RKO (cell line): Measurements from ENCODE around the gene NOL6.
A peak's percentile ranks its signal among the peaks of the same experiment; 100 is the strongest.
"Not testable (repeated sequence)": the region's sequence is repeated elsewhere in the genome, so short reads cannot be mapped to it uniquely, and the experiment has no call there.

ENCODE experiments used
- DNase-seq: peaks from one replicate; pipeline ENCODE4 v3.0.0-alpha.2; 2016; ENCODE audit warnings: low spot score

The NOL6 gene, protein sequence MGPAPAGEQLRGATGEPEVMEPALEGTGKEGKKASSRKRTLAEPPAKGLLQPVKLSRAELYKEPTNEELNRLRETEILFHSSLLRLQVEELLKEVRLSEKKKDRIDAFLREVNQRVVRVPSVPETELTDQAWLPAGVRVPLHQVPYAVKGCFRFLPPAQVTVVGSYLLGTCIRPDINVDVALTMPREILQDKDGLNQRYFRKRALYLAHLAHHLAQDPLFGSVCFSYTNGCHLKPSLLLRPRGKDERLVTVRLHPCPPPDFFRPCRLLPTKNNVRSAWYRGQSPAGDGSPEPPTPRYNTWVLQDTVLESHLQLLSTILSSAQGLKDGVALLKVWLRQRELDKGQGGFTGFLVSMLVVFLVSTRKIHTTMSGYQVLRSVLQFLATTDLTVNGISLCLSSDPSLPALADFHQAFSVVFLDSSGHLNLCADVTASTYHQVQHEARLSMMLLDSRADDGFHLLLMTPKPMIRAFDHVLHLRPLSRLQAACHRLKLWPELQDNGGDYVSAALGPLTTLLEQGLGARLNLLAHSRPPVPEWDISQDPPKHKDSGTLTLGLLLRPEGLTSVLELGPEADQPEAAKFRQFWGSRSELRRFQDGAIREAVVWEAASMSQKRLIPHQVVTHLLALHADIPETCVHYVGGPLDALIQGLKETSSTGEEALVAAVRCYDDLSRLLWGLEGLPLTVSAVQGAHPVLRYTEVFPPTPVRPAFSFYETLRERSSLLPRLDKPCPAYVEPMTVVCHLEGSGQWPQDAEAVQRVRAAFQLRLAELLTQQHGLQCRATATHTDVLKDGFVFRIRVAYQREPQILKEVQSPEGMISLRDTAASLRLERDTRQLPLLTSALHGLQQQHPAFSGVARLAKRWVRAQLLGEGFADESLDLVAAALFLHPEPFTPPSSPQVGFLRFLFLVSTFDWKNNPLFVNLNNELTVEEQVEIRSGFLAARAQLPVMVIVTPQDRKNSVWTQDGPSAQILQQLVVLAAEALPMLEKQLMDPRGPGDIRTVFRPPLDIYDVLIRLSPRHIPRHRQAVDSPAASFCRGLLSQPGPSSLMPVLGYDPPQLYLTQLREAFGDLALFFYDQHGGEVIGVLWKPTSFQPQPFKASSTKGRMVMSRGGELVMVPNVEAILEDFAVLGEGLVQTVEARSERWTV

DNA sequence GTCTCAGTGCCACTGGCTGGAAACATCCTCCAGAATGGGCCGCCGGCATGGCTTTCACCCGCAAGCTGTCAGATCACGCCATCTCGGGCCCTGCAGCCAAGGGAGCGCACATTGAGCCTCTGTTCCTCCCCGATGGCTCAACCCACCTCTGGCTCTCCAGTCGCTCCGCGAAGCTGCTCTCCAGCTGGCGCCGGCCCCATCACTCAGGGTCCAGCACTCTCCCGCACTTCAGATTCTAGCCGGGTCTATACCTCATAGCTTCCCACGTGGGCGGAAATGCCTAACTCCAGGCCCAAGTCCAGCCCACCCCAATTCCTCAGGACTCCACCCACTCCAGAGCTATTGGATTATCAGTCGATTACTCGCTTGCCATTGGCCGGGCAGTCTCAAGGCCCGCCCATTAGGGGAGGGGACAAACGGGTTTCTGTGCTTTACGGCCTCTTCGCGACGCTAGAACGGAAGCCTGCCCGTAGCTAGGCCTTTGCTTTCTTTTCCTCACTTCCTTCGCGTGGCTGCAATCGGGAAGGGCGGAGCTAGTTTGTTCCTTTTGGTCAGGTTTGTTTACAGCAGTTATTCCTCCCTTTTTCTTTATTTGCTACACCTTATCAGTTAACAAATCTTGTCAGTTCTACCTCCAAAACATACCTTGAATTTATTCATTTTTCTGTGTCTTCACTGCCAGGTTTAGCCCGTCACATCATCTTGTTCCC, at the start of gene NOL6:
TSS of gene NOL6 (minus strand) at position 282 of the 710 bp plus-strand sequence. CDS start at position 200, 82 bp downstream.
- peak; percentile 99 for DNase-seq

DNA sequence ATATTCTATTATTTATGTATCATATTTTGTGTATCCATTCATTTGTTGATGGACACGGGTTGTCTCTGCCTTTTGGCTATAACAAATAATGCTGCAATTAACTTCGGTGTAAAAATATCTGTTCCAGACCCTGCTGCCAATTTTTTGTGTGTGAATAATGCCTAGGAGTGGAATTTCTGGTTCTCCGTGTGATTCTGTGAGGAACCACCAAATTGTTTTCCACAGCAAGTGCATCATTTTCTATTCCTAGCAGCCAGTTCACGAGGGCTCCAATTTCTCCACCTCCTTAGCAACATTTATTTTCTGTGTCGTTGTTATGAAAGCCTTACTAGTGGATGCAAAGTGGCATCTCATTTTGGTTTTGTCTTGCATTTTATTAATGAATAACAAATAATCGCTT, 48.1 kb upstream of the NOL6 start:
- DNase-seq, result not testable (repeated sequence)

DNA sequence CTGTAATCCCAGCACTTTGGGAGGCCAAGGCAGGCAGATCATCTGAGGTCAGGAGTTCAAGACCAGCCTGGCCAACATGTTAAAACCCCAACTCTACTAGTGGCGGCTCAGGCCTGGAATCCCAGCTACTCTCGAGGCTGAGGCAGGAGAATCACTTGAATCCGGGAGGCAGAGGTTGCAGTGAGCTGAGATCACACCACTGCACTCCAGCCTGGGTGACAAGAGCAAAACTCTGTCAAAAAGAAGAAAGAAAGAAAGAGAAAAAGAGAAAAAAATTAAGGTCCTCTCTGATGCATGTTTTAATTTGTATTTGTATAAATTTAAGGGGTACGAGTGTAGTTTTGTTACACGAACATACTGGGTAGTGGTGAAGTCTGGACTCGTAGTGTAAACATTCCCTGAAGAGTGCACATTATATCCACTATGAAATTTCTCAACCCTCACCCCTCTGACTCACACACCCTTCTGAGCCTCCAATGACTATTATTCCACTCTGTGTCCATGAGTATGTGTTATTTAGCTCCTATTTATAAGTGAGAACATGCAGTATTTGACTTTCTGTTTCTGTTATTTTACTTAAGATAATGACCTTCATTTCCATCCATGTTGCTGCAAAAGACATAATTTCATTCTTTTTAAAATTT, 44.3 kb upstream of the NOL6 start:
- DNase-seq, result peak; percentile 56

DNA sequence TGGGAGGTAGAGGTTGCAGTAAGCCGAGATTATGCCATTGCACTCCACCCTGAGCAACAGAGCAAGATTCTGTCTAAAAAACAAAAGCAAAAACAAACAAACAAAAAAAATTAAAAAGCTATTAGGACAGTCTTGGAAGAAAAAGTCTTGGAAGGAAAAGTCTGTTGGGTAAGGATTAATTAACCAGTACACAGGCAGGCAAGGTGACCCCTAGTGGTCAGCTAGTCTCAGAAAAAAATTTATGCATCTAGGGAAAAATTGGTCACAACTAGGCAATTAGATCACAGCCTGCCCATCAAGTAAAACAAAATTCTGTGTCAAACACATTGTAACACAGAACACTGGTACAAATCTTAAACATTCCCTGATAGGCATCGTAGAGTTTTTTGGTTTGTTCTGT, 43.6 kb upstream of the NOL6 start:
- DNase-seq, result peak; percentile 68

DNA sequence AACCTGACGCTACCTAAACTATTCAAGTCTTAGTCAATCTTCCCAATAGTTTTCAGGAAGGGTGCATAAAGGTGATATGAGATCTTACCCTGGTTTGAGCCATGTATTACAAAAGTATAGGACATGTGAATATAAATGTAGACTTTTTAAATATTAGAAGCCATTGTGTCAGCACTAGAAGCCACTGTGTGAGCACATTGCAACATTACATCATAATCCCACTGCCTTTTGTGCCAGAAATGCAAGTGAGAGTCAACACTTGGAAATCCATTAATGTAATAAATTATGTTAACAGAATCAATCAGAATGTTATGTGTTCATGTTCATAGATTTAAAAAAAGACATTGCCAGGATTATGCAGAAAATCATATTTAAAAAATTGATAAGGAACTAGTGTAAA, 42.7 kb upstream of the NOL6 start:
- not testable (repeated sequence) for DNase-seq

DNA sequence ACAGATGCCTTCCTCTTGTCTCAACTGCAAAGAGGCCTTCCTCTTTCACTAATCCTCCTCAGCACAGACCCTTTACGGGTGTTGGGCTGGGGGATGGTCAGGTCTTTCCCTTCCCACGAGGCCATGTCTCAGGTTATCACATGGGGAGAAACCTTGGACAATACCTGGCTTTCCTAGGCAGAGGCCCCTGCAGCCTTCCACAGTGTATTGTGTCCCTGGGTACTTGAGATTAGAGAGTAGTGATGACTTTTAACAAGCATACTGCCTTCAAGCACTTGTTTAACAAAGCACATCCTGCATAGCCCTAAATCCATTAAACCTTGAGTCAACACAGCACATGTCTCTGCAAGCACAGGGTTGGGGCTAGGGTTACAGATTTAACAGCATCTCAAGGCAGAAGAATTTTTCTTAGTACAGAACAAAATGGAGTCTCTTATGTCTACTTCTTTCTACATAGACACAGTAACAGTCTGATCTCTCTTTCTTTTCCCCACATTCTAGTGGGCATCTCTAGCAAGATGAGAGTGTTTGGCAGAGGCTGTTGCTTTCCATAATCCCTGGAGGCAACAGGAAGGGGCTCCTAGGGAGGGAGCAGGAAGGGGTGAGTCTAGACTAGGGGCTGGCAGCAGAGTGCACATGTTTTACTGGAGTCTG, 41.7 kb upstream of the NOL6 start:
- DNase-seq, result not testable (repeated sequence)

DNA sequence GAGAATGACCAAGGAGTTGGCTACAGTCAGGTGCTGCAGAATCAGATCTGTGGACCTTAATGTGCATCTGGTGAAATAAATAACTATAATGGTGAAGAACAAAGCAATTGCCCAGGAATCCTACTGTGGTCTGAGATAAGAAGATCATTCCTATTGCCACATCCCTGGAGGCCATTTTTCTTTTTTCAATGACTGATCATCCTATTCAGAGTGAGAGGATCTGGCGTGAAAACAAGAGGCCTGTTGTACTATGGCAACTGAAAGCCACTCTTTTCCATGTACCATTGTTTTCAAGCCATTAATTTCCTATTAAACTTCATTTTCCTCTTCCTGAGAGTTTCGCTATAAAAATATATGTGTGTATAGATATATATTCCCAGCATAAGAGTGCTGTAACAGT, 38.8 kb upstream of the NOL6 start:
- not testable (repeated sequence) for DNase-seq

DNA sequence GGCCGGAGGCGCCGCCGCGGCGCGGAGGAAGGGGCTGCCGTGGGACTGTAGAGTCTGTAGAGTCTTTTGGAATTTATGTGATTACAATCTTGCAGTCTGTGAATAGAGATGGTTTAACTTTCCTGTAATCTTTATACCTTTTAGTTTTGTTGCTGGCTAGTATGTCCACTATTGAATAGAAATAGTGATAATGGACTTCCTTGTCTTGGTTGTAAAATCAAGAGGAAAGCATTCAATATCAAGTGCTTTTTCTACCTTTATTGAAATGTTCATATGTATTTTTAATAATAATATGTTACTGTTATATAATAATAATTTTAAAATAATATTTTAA, 37.4 kb upstream of the NOL6 start:
- DNase-seq, result not testable (repeated sequence)

DNA sequence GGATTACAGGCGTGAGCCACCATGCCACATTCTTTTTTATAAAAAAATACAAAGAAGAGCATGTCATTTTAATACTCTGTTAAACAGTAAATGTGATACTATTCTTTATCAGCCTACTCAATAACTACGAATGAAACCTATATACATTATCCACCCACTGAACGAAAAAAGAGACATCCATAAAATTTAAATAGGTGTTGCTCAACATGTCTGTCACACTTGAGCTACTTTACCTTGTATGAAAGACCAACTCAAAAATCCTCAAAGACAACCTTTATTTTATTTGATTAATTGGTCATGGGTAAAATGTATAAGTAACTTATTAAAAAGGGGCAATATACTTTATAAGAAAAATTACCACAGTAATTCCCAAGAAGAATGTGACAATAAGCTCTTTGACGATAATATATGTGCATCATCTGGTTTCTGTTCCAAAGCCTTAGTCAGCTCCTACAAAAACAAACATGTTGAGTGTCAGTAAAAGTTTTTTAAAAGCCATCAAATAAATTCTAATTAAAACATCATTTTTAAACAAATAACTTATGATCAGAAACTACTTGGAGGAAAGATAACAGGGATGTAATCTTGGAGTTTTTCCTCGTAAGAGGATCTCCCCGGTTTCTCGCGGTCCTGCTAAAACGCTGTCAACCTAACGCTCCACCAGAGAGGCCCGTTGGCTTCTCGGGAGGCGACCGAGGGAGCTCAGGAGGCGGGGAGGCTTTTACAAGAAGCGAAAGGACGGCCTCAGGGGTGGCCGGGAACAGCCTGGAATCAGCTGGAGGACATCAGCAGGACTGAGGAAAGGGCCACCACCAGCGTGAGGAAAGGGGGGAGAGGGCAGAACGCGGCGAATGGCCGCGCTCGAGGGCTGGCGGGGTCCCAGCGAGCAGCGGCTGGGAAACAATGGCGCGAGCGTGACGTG, 36.8 kb upstream of the NOL6 start:
- DNase-seq, result no peak

DNA sequence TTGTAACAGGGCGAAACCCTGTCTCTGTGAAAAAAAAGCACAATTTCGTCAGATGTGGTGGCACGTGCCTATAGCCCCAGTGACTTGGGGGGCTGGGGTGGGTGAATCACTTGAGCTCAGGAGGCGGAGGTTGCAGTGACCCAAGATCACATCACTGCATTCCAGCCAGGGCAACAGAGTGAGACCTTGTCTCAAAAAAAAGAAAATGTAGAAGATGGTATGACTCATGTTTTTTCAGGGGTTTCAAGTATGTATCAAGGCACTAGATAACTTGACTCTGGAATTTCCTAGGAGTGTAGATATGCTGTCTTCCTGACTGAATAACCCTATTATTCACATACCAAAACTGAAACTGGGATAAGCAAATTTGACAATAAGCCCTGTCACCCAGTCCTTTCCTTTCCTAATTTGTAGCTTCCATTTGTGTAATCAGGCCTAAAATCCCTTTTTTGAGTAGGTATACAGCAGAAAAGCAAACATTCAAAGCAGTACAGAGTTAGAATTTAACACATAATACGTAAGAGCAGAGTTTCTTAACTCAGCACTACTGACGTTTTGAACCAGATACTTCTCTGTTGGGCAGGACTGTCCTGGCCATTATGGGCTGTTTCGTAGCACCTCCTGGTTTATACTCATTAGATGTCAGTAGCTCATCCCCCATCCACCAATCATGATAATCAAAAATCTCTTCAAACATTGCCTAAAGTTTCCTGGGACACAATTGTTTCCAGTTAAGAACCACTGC, 33.1 kb upstream of the NOL6 start:
- DNase-seq, result peak; percentile 82

DNA sequence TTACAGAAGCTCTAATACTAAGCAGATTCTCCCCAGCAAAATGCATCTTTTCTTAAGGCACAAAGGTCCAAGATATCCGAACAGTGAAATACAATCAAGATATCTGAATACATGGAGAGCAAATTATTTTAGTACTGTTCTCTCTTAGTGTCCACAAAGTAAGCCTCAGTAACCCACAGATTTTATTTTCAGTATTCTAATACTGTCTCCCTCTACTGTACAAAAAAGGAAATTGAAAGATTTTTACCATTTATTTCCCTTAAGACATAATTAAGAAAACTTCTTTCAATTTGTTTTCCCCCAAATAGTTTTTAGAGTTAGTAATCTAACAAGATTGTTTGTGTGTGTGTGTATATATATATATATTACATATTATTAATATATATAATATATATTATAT, 24.7 kb upstream of the NOL6 start:
- DNase-seq, result peak; percentile 46

DNA sequence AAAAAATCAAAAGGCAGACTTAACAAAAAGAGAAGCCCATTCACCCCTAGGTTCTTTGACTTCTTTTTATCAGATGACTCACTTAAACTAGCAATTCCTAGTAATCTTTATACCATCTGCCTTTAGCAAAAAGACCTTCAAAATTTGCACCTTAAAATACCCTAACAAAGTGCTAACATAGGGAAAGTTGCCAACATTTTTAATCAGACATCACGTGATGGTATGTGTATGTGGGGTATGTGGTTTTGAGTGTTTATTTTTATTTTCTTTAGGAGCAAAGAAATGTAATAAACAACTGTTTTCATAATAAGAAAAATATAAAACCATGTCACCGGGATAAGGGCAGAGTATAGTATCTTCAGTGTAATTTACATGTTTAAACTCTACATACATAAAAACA, 20.1 kb upstream of the NOL6 start:
- DNase-seq, result not testable (repeated sequence)

DNA sequence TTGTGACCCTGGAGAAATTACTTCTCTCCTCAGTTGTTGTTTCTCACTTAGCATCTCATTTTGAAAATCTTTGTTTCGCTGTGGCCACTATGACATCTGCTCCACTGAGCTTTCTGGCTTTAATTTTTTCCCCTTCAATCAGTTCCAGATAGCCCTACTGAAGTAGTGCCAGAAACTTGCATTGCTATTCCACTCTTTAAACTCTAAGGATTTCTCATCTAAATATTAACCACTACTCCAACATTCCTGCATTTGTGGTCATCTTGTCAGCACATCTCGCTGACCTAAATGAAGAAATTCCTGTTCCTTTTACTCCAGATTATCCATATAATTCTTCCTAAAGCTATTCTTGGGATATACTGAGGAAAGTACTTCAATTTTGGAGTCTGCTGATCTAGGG, 15.3 kb upstream of the NOL6 start:
- no peak for DNase-seq

DNA sequence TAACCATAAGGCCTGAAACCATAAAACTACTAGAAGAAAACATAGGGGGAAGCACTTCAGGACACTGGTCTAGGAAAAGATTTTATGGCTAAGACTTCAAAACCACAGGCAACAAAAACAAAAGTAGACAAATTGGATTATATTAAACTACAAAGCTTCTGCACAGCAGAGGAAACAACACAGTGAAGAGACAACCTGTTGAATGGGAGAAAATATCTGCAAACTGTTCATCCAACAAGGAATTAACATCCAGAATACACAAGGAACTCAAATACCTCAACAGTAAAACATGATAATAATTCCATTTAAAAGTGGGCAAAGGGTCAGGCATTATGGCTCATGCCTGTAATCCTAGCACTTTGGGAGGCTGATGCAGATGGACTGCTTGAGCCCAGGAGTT, 11.6 kb upstream of the NOL6 start:
- DNase-seq, result not testable (repeated sequence)

DNA sequence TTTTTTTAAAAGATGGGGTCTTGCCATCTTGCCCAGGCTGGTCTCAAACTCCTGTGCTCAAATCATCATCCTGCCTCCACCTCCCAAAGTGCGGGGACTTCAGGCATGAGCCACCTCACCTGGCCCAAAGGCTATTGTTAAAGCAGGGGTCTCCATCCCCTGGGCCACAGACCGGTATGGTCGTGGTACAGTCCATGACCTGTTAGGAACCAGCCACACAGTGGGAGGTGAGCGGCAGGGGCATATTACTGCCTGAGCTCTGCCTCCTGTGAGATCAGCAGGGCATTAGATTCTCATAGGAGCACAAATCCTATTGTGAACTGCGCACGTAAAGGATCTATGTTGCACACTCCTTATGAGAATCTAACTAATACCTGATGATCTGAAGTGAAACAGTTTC, 7.3 kb upstream of the NOL6 start:
- no peak for DNase-seq

DNA sequence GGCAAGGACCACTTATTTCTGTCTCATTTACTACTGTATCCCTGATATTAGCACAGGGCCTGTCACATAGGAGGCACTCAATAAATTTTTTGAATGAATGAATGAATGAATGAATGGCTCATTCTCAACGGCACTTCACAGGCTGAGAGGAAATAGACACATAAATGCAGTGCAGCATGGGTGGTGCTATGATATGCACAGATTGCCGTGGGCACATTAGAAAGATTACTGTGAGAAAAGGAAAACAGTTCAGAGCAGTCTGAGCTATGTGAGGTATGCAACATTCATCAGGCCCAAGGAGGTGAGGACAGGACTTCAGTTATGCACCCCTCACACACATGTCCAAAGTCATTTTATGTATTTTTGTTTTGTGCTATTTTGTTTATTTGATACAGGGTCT, 6.4 kb upstream of the NOL6 start:
- DNase-seq, result no peak

DNA sequence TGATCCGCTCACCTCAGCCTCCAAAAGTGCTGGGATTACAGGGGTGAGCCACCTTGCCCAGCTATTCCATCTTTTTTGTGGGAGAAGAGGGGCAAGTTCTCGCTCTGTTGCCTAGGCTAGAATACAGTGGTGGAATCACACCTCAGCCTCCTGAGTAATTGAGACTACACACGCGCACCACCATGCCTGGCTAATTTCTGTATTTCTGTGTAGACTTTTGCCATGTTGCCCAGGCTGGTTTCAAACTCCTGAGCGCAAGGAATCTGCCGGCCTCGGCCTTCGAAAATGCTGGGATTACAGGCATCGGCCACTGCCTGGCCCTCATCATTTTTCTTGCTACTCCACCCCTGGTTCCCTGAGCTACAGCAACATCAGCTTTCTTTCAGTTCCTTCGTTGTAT, 2.8 kb upstream of the NOL6 start:
- no peak for DNase-seq

DNA sequence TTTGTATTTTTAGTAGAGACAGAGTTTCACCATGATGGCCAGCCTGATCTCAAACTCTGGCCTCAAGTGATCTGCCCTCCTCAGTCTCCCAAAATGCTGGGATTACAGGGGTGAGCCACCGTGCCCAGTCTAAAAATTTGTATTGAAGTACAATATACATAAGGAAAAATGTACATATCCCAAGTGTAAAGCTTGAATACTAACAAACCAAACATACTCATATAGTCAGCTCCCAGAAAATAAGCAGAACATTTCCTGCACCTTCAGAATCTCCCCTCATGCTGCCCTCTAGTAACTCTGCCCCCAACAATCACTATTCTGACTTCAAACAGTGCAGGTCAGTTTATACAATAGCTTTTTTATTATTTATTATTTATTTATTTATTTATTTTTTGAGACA, 1.6 kb upstream of the NOL6 start:
- no peak for DNase-seq
